ENCODE data around the gene P2RX3. TPM values are rescaled to one million over a fixed set of nuclear protein-coding genes. Genes with fewer than 3 reads are reported as not detected.
A peak's percentile ranks its signal among the peaks of the same experiment; 100 is the strongest.

P2RX3 gene
- total RNA-seq, 4 donors from 2014 or later = not detected

DNA sequence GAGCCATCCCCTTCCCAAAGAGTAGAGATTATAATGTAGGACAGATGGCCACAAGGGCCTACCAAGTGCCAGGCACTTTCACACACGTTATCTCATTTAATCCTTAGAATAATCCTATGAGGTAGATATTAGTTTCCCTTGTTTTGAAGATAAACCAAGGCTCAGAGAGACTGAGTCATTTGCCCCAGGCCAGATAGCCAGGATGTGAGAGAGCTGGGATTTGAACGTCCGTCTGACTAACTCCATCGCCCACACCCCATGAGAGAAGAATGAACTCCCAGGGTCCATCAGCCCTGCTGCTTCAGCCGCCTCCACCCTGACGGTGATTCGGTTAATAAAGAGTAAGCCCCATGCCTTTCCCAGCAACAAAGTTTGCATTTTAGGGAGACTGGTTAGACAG lies 32.1 kb downstream of the P2RX3 start:
- H3K27me3 ChIP-seq = no peaks in the 10 kb centered on the region
- TF ChIP-seq, protein P1, sequence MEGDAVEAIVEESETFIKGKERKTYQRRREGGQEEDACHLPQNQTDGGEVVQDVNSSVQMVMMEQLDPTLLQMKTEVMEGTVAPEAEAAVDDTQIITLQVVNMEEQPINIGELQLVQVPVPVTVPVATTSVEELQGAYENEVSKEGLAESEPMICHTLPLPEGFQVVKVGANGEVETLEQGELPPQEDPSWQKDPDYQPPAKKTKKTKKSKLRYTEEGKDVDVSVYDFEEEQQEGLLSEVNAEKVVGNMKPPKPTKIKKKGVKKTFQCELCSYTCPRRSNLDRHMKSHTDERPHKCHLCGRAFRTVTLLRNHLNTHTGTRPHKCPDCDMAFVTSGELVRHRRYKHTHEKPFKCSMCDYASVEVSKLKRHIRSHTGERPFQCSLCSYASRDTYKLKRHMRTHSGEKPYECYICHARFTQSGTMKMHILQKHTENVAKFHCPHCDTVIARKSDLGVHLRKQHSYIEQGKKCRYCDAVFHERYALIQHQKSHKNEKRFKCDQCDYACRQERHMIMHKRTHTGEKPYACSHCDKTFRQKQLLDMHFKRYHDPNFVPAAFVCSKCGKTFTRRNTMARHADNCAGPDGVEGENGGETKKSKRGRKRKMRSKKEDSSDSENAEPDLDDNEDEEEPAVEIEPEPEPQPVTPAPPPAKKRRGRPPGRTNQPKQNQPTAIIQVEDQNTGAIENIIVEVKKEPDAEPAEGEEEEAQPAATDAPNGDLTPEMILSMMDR (IDR thresholded peaks at IDR 0.05 in 4 of 5, conservative IDR thresholded peaks at IDR 0.05 in 1 of 5) = no peak
- TF ChIP-seq POLR2A (IDR thresholded peaks at IDR 0.05) = no peak
- in situ Hi-C loops (cut with MboI; ENCODE audit: low sequenced_read_pairs in 4 of 4) = loop anchor here in 2 of 4 donors (25.0 kb wide), 2 partner anchors 258 to 533 kb away; no protein-coding TSS in a partner anchor

DNA sequence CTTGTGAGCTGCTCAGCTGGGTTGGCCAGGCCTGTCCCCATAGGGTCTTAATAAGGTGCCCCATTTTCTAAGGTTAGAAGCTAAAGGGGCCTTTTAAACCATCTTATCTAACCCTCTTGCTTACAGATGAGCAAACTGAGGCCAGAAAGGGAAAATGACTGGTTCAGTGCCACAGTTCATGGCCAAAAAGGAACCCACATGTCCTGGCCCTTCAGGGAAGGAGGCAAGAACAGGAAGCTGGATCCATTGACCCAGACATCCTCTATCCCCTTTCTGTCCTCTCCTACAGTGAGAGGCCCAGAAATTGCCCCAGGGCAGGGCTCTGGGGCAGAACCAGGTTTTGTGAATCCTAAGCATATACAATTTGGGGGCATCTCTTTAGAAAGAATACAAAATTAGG lies 32.8 kb downstream of the P2RX3 start:
- DNase-seq = no peak
- in situ Hi-C loops (cut with MboI; ENCODE audit: low sequenced_read_pairs in 4 of 4) = loop anchor here in 2 of 4 donors (25.0 kb wide), 2 partner anchors 259 to 534 kb away; no protein-coding TSS in a partner anchor
- no peak for ATAC-seq
- H3K4me1 ChIP-seq = no peaks in the 10 kb centered on the region
- H3K27ac ChIP-seq = no peak overlapping the region
- no peaks in the 10 kb centered on the region for H3K27me3 ChIP-seq
- TF ChIP-seq, protein P1 (IDR thresholded peaks at IDR 0.05 in 4 of 5, conservative IDR thresholded peaks at IDR 0.05 in 1 of 5) = no peak
- TF ChIP-seq POLR2A (IDR thresholded peaks at IDR 0.05) = no peak
- no peak overlapping the region for H3K4me3 ChIP-seq
- H3K36me3 ChIP-seq = no peaks in the 10 kb centered on the region
- intact Hi-C loops (cut with DNase I; ENCODE audit: low total_unique reads) = no loop called here
- no peaks in the 10 kb centered on the region for H3K9me3 ChIP-seq

More for the DNA sequence above, 32.1 kb downstream of the P2RX3 start:
- intact Hi-C loops (cut with DNase I; ENCODE audit: low total_unique reads) = no loop called here
- Histone ChIP-seq H3K4me1 (no peaks in the 10 kb centered on the region), H3K9me3 (no peaks in the 10 kb centered on the region), H3K27ac (no peak overlapping the region), H3K36me3 (no peaks in the 10 kb centered on the region), H3K4me3 (no peak overlapping the region)
- DNase-seq = no peak
- no peak for ATAC-seq

DNA sequence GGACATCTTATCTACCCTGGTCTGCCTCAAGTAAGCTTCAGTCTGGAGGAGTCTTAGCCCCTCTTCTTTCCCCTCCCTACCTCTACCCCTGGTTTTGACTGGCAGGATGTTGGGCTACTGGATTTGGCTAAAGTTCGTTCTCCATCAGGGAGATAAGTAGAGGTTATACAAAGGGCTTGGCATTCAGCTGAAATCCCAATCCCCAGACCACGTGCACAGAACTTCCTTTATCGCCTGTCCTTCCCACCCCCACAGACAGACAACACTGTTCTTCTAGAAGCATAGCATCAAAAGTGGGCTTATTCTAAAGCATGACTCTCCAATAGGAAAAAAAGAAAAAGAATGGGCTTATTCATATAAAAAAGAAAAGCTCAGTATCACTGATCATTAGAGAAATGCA lies 35.0 kb downstream of the P2RX3 start:
- Histone ChIP-seq H3K4me3 (no peak overlapping the region), H3K36me3 (no peaks in the 10 kb centered on the region), H3K27ac (peak overlapping the region in 2 of 4 donors; percentile 4 to 26), H3K9me3 (no peaks in the 10 kb centered on the region), H3K4me1 (no peaks in the 10 kb centered on the region), H3K27me3 (no peaks in the 10 kb centered on the region)
- ATAC-seq (no peak), DNase-seq (no peak)
- TF ChIP-seq, protein P1 (IDR thresholded peaks at IDR 0.05 in 4 of 5, conservative IDR thresholded peaks at IDR 0.05 in 1 of 5) = no peak
- TF ChIP-seq POLR2A (IDR thresholded peaks at IDR 0.05) = no peak
- intact Hi-C loops (cut with DNase I; ENCODE audit: low total_unique reads) (no loop called here), in situ Hi-C loops (cut with MboI; ENCODE audit: low sequenced_read_pairs in 4 of 4) (loop anchor here in 2 of 4 donors (25.0 kb wide), 2 partner anchors 261 to 536 kb away; no protein-coding TSS in a partner anchor)

DNA sequence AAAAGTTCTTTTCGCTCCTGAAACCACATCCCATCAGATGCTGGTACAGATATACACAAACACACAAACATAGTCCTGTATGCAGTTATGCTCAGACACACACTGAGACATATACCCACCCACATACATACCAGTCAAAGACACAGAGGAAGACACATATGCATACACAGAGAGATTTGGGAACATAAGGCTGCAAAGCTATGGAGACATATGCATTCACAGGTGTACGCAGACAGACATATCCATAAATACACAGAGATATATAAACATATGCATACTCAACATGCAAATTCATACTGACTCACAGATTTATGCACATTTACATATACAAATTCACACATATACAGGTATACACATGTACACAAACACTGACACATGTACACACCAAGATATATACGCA lies 36.8 kb downstream of the P2RX3 start:
- TF ChIP-seq POLR2A (IDR thresholded peaks at IDR 0.05) = no peak
- TF ChIP-seq, protein P1 (IDR thresholded peaks at IDR 0.05 in 4 of 5, conservative IDR thresholded peaks at IDR 0.05 in 1 of 5) = no peak
- no peak overlapping the region for H3K4me3 ChIP-seq
- no peaks in the 10 kb centered on the region for H3K4me1 ChIP-seq
- DNase-seq = no peak
- H3K36me3 ChIP-seq = no peaks in the 10 kb centered on the region
- no peaks in the 10 kb centered on the region for H3K27me3 ChIP-seq
- in situ Hi-C loops (cut with MboI; ENCODE audit: low sequenced_read_pairs in 4 of 4) = loop anchor here in 2 of 4 donors (25.0 kb wide), 2 partner anchors 263 to 538 kb away; no protein-coding TSS in a partner anchor
- H3K27ac ChIP-seq = no peak overlapping the region
- H3K9me3 ChIP-seq = no peaks in the 10 kb centered on the region
- no peak for ATAC-seq
- intact Hi-C loops (cut with DNase I; ENCODE audit: low total_unique reads) = no loop called here

DNA sequence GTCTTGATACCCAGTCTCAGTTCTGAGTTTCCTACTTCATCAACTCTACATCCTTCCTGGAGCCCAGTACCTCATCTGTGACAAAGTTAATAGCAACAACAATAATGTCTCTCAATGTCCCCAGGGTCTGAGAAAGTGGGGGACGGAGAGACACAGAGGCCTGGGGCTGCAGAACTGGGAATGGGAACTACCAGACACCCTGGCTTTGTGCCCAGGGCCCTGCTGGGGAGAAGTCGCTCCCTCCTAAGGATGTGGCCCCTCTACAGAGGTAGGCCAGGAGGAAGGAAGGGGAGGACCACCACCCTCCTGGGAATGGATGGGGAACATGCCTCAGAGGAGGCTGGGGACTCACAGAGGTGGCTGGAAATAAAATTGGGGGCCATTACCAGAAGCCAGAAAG lies 37.3 kb downstream of the P2RX3 start:
- no peaks in the 10 kb centered on the region for H3K9me3 ChIP-seq
- no peak overlapping the region for H3K4me3 ChIP-seq
- TF ChIP-seq POLR2A (IDR thresholded peaks at IDR 0.05) = no peak
- no peak for ATAC-seq
- in situ Hi-C loops (cut with MboI; ENCODE audit: low sequenced_read_pairs in 4 of 4) (no loop called here), intact Hi-C loops (cut with DNase I; ENCODE audit: low total_unique reads) (no loop called here)
- H3K4me1 ChIP-seq = no peaks in the 10 kb centered on the region
- H3K36me3 ChIP-seq = no peaks in the 10 kb centered on the region
- no peak for DNase-seq
- no peaks in the 10 kb centered on the region for H3K27me3 ChIP-seq
- H3K27ac ChIP-seq = no peak overlapping the region

Data from gastrocnemius medialis (tissue), 4 donors.